SK-N-SH (cell line): ENCODE data around the gene UVRAG. TPM values are rescaled to one million over a fixed set of nuclear protein-coding genes. Genes with fewer than 3 reads are reported as not detected.

Source experiments
- CTCF ChIA-PET: fragments of 300-600, 350-600 bp; formaldehyde crosslinking; extraction: SDS; loops from one replicate; lab custom pipeline; 2021; lab: Yijun Ruan, JAX
- POLR2A ChIA-PET: fragments of 350-600 bp; sonication (Branson Sonifier 250); formaldehyde crosslinking; extraction: SDS; loops from one replicate; lab custom pipeline; 2020; ENCODE audit warnings: antibody characterized with exemption, inconsistent platforms; lab: Yijun Ruan, JAX
- DNase-seq: peaks from one replicate; pipeline ENCODE4 v3.0.0; 2012
- H2AFZ ChIP-seq: fragments of 200-600 bp; sonication (generic); 2 replicates; pipeline ENCODE4 v1.8.1; 2016; ENCODE audit warnings: antibody characterized with exemption, mild to moderate bottlenecking, low read depth
- H3F3A ChIP-seq: fragments of 200-600 bp; sonication (generic); replicated peaks from 2 replicates; pipeline ENCODE3; 2016; ENCODE audit warnings: antibody characterized with exemption, mild to moderate bottlenecking; ENCODE audit not compliant: insufficient read depth
- H3K27ac ChIP-seq, 2 experiments: fragments of 200-500 bp in 1 of 2; fragments of 200-600 bp in 1 of 2; sonication (Bioruptor generic) in 1 of 2; sonication (generic), shearing (Covaris generic) in 1 of 2; 2 replicates each; pipeline versions ENCODE4 v1.5.1 to v1.6.1; 2014 to 2016; ENCODE audit warnings: low read depth in 2 of 2, inconsistent platforms in 1 of 2, low read length in 1 of 2, mild to moderate bottlenecking in 1 of 2, mixed read lengths in 1 of 2
- H3K27me3 ChIP-seq: fragments of 200-600 bp; sonication (generic), shearing (Covaris generic); 2 replicates; pipeline ENCODE4 v1.6.1; 2016; ENCODE audit warnings: mixed run types; ENCODE audit not compliant: insufficient read depth
- H3K36me3 ChIP-seq, 2 experiments: fragments of 200-500 bp in 1 of 2; fragments of 200-600 bp in 1 of 2; sonication (Bioruptor generic) in 1 of 2; sonication (generic) in 1 of 2; replicated peaks in 1 of 2; 2 replicates each; pipeline versions ENCODE3 to v1.5.1; 2014 to 2016; ENCODE audit warnings: low read length in 1 of 2, mild to moderate bottlenecking in 1 of 2; ENCODE audit not compliant: insufficient read depth in 2 of 2, control insufficient read depth in 1 of 2
- H3K4me1 ChIP-seq, 2 experiments: fragments of 200-500 bp in 1 of 2; fragments of 200-600 bp in 1 of 2; sonication (Bioruptor generic) in 1 of 2; sonication (generic), shearing (Covaris generic) in 1 of 2; 2 replicates each; pipeline versions ENCODE4 v1.5.1 to v1.6.1; 2014 to 2016; ENCODE audit warnings: low read depth in 1 of 2, low read length in 1 of 2, mixed run types in 1 of 2; ENCODE audit not compliant: insufficient read depth in 2 of 2, control insufficient read depth in 1 of 2
- H3K4me2 ChIP-seq: fragments of 200-600 bp; sonication (generic), shearing (Covaris generic); 2 replicates; pipeline ENCODE4 v1.6.1; 2017; ENCODE audit warnings: mixed run types
- H3K4me3 ChIP-seq, 2 experiments: fragments of 200-500 bp in 1 of 2; fragments of 200-600 bp in 1 of 2; sonication (Bioruptor generic) in 1 of 2; sonication (generic), shearing (Covaris generic) in 1 of 2; 2 replicates each; pipeline versions ENCODE4 v1.5.1 to v1.8.1; 2014 to 2016; ENCODE audit warnings: low read depth in 2 of 2, inconsistent platforms in 1 of 2, low read length in 1 of 2, mild to moderate bottlenecking in 1 of 2, mixed read lengths in 1 of 2, moderate library complexity in 1 of 2
- H3K79me2 ChIP-seq: fragments of 200-600 bp; sonication (generic); 2 replicates; pipeline ENCODE4 v1.8.1; 2017; ENCODE audit warnings: mild to moderate bottlenecking; ENCODE audit not compliant: insufficient read depth
- H3K9ac ChIP-seq: fragments of 200-600 bp; sonication (generic); 2 replicates; pipeline ENCODE4 v1.6.1; 2017; ENCODE audit warnings: mixed run types
- H3K9me2 ChIP-seq: fragments of 200-600 bp; sonication (generic); 2 replicates; pipeline ENCODE4 v1.6.1; 2017; ENCODE audit warnings: mixed run types
- H3K9me3 ChIP-seq: fragments of 200-600 bp; sonication (generic); 2 replicates; pipeline ENCODE4 v1.6.1; 2017; ENCODE audit warnings: mixed run types, mild to moderate bottlenecking, moderate library complexity
- H4K20me1 ChIP-seq: fragments of 200-600 bp; sonication (generic); 2 replicates; pipeline ENCODE4 v1.6.1; 2017; ENCODE audit warnings: mild to moderate bottlenecking, mixed run types; ENCODE audit not compliant: insufficient read depth
- EP300 ChIP-seq, 2 experiments: IDR thresholded peaks; 2 replicates each; pipeline versions ENCODE4 v1.4.0 to v1.6.1; 2012; ENCODE audit warnings: borderline replicate concordance in 1 of 2, low read depth in 1 of 2, low read length in 1 of 2
- EZH2phosphoT487 ChIP-seq: fragments of 200-600 bp; sonication (generic); IDR thresholded peaks from 2 replicates; pipeline ENCODE4 v1.6.1; 2017; ENCODE audit warnings: low read depth, mixed run types, mild to moderate bottlenecking, antibody characterized with exemption, moderate library complexity, borderline replicate concordance
- JUND ChIP-seq: IDR thresholded peaks from 2 replicates; pipeline ENCODE4 v1.4.0; 2012
- MEF2A ChIP-seq: IDR thresholded peaks from 2 replicates; pipeline ENCODE4 v1.4.0; 2012; ENCODE audit warnings: low read depth, borderline replicate concordance
- MXI1 ChIP-seq: IDR thresholded peaks from 2 replicates; pipeline ENCODE4 v1.6.1; 2012; ENCODE audit warnings: mild to moderate bottlenecking, low read depth, low read length, improper control_type of control experiment
- NFIC ChIP-seq: IDR thresholded peaks from 2 replicates; pipeline ENCODE4 v1.4.0; 2012; ENCODE audit warnings: borderline replicate concordance
- POLR2AphosphoS5 ChIP-seq: IDR thresholded peaks from 2 replicates; pipeline ENCODE4 v1.6.1; 2012; ENCODE audit warnings: low read depth, low read length
- RAD21 ChIP-seq: IDR thresholded peaks from 2 replicates; pipeline ENCODE4 v1.6.1; 2012; ENCODE audit warnings: mild to moderate bottlenecking, low read length
- REST ChIP-seq: IDR thresholded peaks from 2 replicates; pipeline ENCODE4 v1.6.1; 2012; ENCODE audit warnings: mild to moderate bottlenecking, low read depth, low read length, moderate library complexity
- RFX5 ChIP-seq: IDR thresholded peaks from 2 replicates; pipeline ENCODE4 v1.6.1; 2012; ENCODE audit warnings: mild to moderate bottlenecking, improper control_type of control experiment, low read length
- SIN3A ChIP-seq: IDR thresholded peaks from 2 replicates; pipeline ENCODE4 v1.6.1; 2012; ENCODE audit warnings: low read depth, mild to moderate bottlenecking, low read length, moderate library complexity, borderline replicate concordance
- USF1 ChIP-seq: IDR thresholded peaks from 2 replicates; pipeline ENCODE4 v1.4.0; 2012; ENCODE audit warnings: low read depth, borderline replicate concordance
- WGBS: methylation state at CpG from one replicate; pipeline ENCODE4 v1.1.6; 2017; ENCODE audit warnings: low lambda C conversion rate; 5-methylcytosine and 5-hydroxymethylcytosine counted together
- polyA plus RNA-seq, 3 experiments: library from polyadenylated mRNA; depleted of rRNA; stranded (reverse); fragments of >200 nt; gene quantifications; 2 replicates each; pipeline ENCODE4 v1.2.3, GENCODE V29; 2012
- TF ChIP-seq, protein P1 (sequence below): fragments of 200-600 bp; sonication (generic); IDR thresholded peaks from 2 replicates; pipeline ENCODE4 v1.6.1; 2017; ENCODE audit warnings: antibody characterized with exemption, mild to moderate bottlenecking, moderate library complexity
- TF ChIP-seq, protein P2 (sequence below): IDR thresholded peaks from 2 replicates; pipeline ENCODE4 v1.4.0; 2012; ENCODE audit warnings: low read depth, borderline replicate concordance
- TF ChIP-seq, protein P3 (sequence below): fragments of 150-350 bp; IDR thresholded peaks from 2 replicates; pipeline ENCODE4 v1.6.1; 2017; ENCODE audit warnings: antibody characterized with exemption, low read length, low read depth, borderline replicate concordance

UVRAG gene
- polyA plus RNA-seq, 1 of the 3 experiments (the other 2 are of a cell fraction) = 5.8 TPM

GRCh38 chr11:75899806-75900205, 84.8 kb downstream of the UVRAG start:
- POLR2A ChIA-PET = no interaction called here
- Histone ChIP-seq H3K4me3 (no peak overlapping the region), H3K4me2 (no peak overlapping the region), H4K20me1 (no peaks in the 10 kb centered on the region), H3K9ac (no peak overlapping the region), H3K36me3 (no peaks in the 10 kb centered on the region), H3K9me3 (no peaks in the 10 kb centered on the region), H3K9me2 (no peaks in the 10 kb centered on the region), H3F3A (peaks cover 7% of the 10 kb centered on the region), H3K79me2 (no peaks in the 10 kb centered on the region), H3K27me3 (no peaks in the 10 kb centered on the region), H3K4me1 (peaks cover 0 to 12% of the 10 kb centered on the region in 2 experiments; a peak in 2 of 4 replicates), H2AFZ (no peak overlapping the region), H3K27ac (no peak overlapping the region)
- no peak for DNase-seq
- CTCF ChIA-PET = interaction anchor here (2.3 to 14.2 kb wide), 3 partner anchors 97 to 419 kb away, joined by 8 to 174 read pairs (median 38); partner anchors contain the start of gene WNT11
- 84% methylated on average over 2 of the region's 2 CpGs for WGBS
- TF ChIP-seq MXI1 = no peak
- TF ChIP-seq, protein P1, sequence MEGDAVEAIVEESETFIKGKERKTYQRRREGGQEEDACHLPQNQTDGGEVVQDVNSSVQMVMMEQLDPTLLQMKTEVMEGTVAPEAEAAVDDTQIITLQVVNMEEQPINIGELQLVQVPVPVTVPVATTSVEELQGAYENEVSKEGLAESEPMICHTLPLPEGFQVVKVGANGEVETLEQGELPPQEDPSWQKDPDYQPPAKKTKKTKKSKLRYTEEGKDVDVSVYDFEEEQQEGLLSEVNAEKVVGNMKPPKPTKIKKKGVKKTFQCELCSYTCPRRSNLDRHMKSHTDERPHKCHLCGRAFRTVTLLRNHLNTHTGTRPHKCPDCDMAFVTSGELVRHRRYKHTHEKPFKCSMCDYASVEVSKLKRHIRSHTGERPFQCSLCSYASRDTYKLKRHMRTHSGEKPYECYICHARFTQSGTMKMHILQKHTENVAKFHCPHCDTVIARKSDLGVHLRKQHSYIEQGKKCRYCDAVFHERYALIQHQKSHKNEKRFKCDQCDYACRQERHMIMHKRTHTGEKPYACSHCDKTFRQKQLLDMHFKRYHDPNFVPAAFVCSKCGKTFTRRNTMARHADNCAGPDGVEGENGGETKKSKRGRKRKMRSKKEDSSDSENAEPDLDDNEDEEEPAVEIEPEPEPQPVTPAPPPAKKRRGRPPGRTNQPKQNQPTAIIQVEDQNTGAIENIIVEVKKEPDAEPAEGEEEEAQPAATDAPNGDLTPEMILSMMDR = no peak
- no peak for TF ChIP-seq SIN3A
- no peak for TF ChIP-seq RAD21
- TF ChIP-seq JUND = no peak
- TF ChIP-seq USF1 = no peak
- no peak for TF ChIP-seq REST
- TF ChIP-seq, protein P2, sequence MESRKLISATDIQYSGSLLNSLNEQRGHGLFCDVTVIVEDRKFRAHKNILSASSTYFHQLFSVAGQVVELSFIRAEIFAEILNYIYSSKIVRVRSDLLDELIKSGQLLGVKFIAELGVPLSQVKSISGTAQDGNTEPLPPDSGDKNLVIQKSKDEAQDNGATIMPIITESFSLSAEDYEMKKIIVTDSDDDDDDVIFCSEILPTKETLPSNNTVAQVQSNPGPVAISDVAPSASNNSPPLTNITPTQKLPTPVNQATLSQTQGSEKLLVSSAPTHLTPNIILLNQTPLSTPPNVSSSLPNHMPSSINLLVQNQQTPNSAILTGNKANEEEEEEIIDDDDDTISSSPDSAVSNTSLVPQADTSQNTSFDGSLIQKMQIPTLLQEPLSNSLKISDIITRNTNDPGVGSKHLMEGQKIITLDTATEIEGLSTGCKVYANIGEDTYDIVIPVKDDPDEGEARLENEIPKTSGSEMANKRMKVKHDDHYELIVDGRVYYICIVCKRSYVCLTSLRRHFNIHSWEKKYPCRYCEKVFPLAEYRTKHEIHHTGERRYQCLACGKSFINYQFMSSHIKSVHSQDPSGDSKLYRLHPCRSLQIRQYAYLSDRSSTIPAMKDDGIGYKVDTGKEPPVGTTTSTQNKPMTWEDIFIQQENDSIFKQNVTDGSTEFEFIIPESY = no peak
- TF ChIP-seq POLR2AphosphoS5 = no peak
- TF ChIP-seq, protein P3, sequence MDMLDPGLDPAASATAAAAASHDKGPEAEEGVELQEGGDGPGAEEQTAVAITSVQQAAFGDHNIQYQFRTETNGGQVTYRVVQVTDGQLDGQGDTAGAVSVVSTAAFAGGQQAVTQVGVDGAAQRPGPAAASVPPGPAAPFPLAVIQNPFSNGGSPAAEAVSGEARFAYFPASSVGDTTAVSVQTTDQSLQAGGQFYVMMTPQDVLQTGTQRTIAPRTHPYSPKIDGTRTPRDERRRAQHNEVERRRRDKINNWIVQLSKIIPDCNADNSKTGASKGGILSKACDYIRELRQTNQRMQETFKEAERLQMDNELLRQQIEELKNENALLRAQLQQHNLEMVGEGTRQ = no peak
- no peak for TF ChIP-seq RFX5
- no peak for TF ChIP-seq MEF2A
- no peak for TF ChIP-seq EZH2phosphoT487
- TF ChIP-seq EP300 (IDR thresholded peaks at IDR 0.05; ENCODE audit: borderline replicate concordance in 1 of 2, low read depth in 1 of 2, low read length in 1 of 2) = no peak
- TF ChIP-seq NFIC = no peak
